ENCODE measurements around the gene HMOX2.

- TF ChIP-seq POLR2A (IDR thresholded peaks at IDR 0.05) = no peak
- no peak for TF ChIP-seq CTCF (IDR thresholded peaks at IDR 0.05)
Observed at GRCh38 chr16:4519274-4520058, 43.3 kb downstream of the HMOX2 start.

All from heart left ventricle (tissue), 13 donors.